GM21737 (cell line): Measurements from ENCODE around the gene STXBP4.

Experiments used
- ATAC-seq: cut with Tn5 transposase; IDR thresholded peaks from one replicate; pipeline ENCODE4 v1.9.1; 2021; ENCODE audit warnings: mild to moderate bottlenecking, moderate library complexity; ENCODE audit not compliant: unreplicated experiment

Gene STXBP4

GRCh38 chr17:54968262-54968987 is at the start of gene STXBP4, which contains the start of gene COX11:
TSS of gene STXBP4 (plus strand) at chr17:54968765. CDS start at chr17:54986220, 17,455 bp downstream.
TSS of gene COX11 (minus strand) at chr17:54968654. CDS start at chr17:54968646, 8 bp downstream.
- ATAC-seq = peak; percentile 88

- no peak for ATAC-seq
Measured at GRCh38 chr17:54919425-54919824, 49.1 kb upstream of the STXBP4 start.

- ATAC-seq = no peak
Measured at GRCh38 chr17:54920819-54921218, 47.7 kb upstream of the STXBP4 start.

GRCh38 chr17:54924405-54924804 is 44.2 kb upstream of the STXBP4 start:
- no peak for ATAC-seq

- no peak for ATAC-seq
Measured at GRCh38 chr17:54927525-54927924, 41.0 kb upstream of the STXBP4 start.

GRCh38 chr17:54932711-54933110 is 35.9 kb upstream of the STXBP4 start:
- ATAC-seq = no peak

- ATAC-seq = no peak
Measured at GRCh38 chr17:54933921-54934320, 34.6 kb upstream of the STXBP4 start.

- ATAC-seq = no peak
Measured at GRCh38 chr17:54935471-54935870, 33.1 kb upstream of the STXBP4 start.

- ATAC-seq = no peak
Measured at GRCh38 chr17:54937018-54937417, 31.5 kb upstream of the STXBP4 start.

GRCh38 chr17:54937426-54937825 is 31.1 kb upstream of the STXBP4 start:
- no peak for ATAC-seq

GRCh38 chr17:54941285-54941684 is 27.3 kb upstream of the STXBP4 start:
- no peak for ATAC-seq

- ATAC-seq = no peak
Measured at GRCh38 chr17:54944796-54945195, 23.8 kb upstream of the STXBP4 start.

- no peak for ATAC-seq
Measured at GRCh38 chr17:54945231-54945630, 23.3 kb upstream of the STXBP4 start.

GRCh38 chr17:54945671-54946070 is 22.9 kb upstream of the STXBP4 start:
- no peak for ATAC-seq

GRCh38 chr17:54947396-54947795 is 21.2 kb upstream of the STXBP4 start:
- no peak for ATAC-seq

- no peak for ATAC-seq
Measured at GRCh38 chr17:54948380-54948779, 20.2 kb upstream of the STXBP4 start.

GRCh38 chr17:54950116-54950515 is 18.4 kb upstream of the STXBP4 start:
- no peak for ATAC-seq

GRCh38 chr17:54951286-54951685 is 17.3 kb upstream of the STXBP4 start:
- ATAC-seq = no peak

- no peak for ATAC-seq
Measured at GRCh38 chr17:54956791-54957190, 11.8 kb upstream of the STXBP4 start.

GRCh38 chr17:54967621-54968261 is 824 bp upstream of the STXBP4 start:
- peak; percentile 47 for ATAC-seq

GRCh38 chr17:54968988-54969332 is 395 bp downstream of the STXBP4 start:
- peak; percentile 27 for ATAC-seq
